Measurements from ENCODE around the gene ACER1.

Gene ACER1

GRCh38 chr19:6269101-6269886 is 64.1 kb downstream of the ACER1 start:
- H3K4me3 ChIP-seq (ENCODE audit: low read length): no peak overlapping the region
- no peak for DNase-seq (ENCODE audit: low read depth)
- TF ChIP-seq CTCF (IDR thresholded peaks at IDR 0.05; ENCODE audit: insufficient read depth, low read depth, low read length, missing control alignments): no peak

GRCh38 chr19:6268382-6268771 is 65.0 kb downstream of the ACER1 start:
- no peak for DNase-seq (ENCODE audit: low read depth)
- no peak for TF ChIP-seq CTCF (IDR thresholded peaks at IDR 0.05; ENCODE audit: insufficient read depth, low read depth, low read length, missing control alignments)
- no peak overlapping the region for H3K4me3 ChIP-seq (ENCODE audit: low read length)

GRCh38 chr19:6267552-6268381 is 65.6 kb downstream of the ACER1 start:
- DNase-seq (ENCODE audit: low read depth): no peak
- H3K4me3 ChIP-seq (ENCODE audit: low read length): no peak overlapping the region
- TF ChIP-seq CTCF (IDR thresholded peaks at IDR 0.05; ENCODE audit: insufficient read depth, low read depth, low read length, missing control alignments): no peak

- DNase-seq (ENCODE audit: low read depth): no peak
- TF ChIP-seq CTCF (IDR thresholded peaks at IDR 0.05; ENCODE audit: insufficient read depth, low read depth, low read length, missing control alignments): no peak
- no peak overlapping the region for H3K4me3 ChIP-seq (ENCODE audit: low read length)
Observed at GRCh38 chr19:6264803-6265202, 68.6 kb downstream of the ACER1 start.

GRCh38 chr19:6263735-6264444 is 69.5 kb downstream of the ACER1 start:
- H3K4me3 ChIP-seq (ENCODE audit: low read length): no peak overlapping the region
- no peak for DNase-seq (ENCODE audit: low read depth)
- TF ChIP-seq CTCF (IDR thresholded peaks at IDR 0.05; ENCODE audit: insufficient read depth, low read depth, low read length, missing control alignments): no peak

- no peak for DNase-seq (ENCODE audit: low read depth)
- TF ChIP-seq CTCF (IDR thresholded peaks at IDR 0.05; ENCODE audit: insufficient read depth, low read depth, low read length, missing control alignments): no peak
- no peak overlapping the region for H3K4me3 ChIP-seq (ENCODE audit: low read length)
Observed at GRCh38 chr19:6263306-6263705, 70.1 kb downstream of the ACER1 start.
